ENCODE data around the gene HTATSF1.

DNA sequence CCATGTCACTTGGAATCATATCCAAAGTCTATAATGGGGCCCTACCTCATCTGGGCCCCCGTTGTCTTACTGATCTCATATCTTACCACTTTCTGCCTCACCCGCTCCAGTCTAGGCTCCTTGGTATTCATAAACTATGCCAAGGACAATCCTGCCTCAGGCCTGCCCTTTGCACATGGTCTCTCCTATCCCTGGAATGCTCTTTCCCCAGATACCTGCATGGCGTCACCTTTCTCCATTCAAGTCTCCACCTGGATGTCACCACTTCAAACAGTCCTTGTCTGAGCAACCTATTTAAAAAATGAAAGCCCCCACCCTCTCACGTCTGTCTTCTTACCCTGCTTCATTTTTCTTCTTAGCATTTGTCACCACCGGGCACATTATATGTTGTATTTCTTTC, 42.8 kb downstream of the HTATSF1 start:
- no peak for TF ChIP-seq EZH2 (IDR thresholded peaks at IDR 0.05; ENCODE audit: low read length, unreplicated experiment)
- TF ChIP-seq, protein P1, sequence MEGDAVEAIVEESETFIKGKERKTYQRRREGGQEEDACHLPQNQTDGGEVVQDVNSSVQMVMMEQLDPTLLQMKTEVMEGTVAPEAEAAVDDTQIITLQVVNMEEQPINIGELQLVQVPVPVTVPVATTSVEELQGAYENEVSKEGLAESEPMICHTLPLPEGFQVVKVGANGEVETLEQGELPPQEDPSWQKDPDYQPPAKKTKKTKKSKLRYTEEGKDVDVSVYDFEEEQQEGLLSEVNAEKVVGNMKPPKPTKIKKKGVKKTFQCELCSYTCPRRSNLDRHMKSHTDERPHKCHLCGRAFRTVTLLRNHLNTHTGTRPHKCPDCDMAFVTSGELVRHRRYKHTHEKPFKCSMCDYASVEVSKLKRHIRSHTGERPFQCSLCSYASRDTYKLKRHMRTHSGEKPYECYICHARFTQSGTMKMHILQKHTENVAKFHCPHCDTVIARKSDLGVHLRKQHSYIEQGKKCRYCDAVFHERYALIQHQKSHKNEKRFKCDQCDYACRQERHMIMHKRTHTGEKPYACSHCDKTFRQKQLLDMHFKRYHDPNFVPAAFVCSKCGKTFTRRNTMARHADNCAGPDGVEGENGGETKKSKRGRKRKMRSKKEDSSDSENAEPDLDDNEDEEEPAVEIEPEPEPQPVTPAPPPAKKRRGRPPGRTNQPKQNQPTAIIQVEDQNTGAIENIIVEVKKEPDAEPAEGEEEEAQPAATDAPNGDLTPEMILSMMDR (conservative IDR thresholded peaks at IDR 0.05; ENCODE audit: low read depth, low read length), result no peak

Measured in PC-3 (cell line).